Spinal cord (tissue), 10 donors: ENCODE results near the gene BUB1. TPM values are rescaled to one million over a fixed set of nuclear protein-coding genes. Genes with fewer than 3 reads are reported as not detected.

Experiments used
- DNase-seq, 6 donors: peaks; one replicate each; pipeline versions ENCODE4 v3.0.0 to v3.0.0-alpha.2; 2013 to 2015; ENCODE audit warnings: low spot score in 6 of 6, low read depth in 4 of 6
- H3K27ac ChIP-seq: one replicate; pipeline ENCODE4 v1.5.1; 2013; ENCODE audit warnings: low read depth, low read length, control low read depth
- H3K27me3 ChIP-seq: one replicate; pipeline ENCODE4 v1.6.1; 2013; ENCODE audit warnings: low read length; ENCODE audit not compliant: control insufficient read depth, insufficient read depth
- H3K36me3 ChIP-seq: one replicate; pipeline ENCODE4 v1.6.1; 2013; ENCODE audit warnings: low read length; ENCODE audit not compliant: control insufficient read depth, insufficient read depth
- H3K4me1 ChIP-seq: one replicate; pipeline ENCODE4 v1.6.1; 2013; ENCODE audit warnings: low read length; ENCODE audit not compliant: control insufficient read depth, insufficient read depth
- H3K4me3 ChIP-seq: one replicate; pipeline ENCODE4 v1.5.1; 2013; ENCODE audit warnings: low read depth, low read length, control low read depth
- H3K9me3 ChIP-seq: one replicate; pipeline ENCODE4 v1.6.1; 2013; ENCODE audit warnings: low read length; ENCODE audit not compliant: control insufficient read depth, insufficient read depth
- WGBS: methylation state at CpG from one replicate; pipeline ENCODE4 v1.1.5; 2013; ENCODE audit warnings: missing lambda C conversion rate; ENCODE audit not compliant: insufficient coverage; 5-methylcytosine and 5-hydroxymethylcytosine counted together
- long read RNA-seq, 4 donors: transcript quantifications; one replicate each; lab custom pipeline, GENCODE V29; 2026
- polyA plus RNA-seq, 2 donors: library from polyadenylated mRNA; unstranded; fragments of 120-200 nt; gene quantifications; one replicate each; pipeline ENCODE4 v1.2.1, GENCODE V29; 2013; ENCODE audit not compliant: insufficient read length in 2 of 2
- total RNA-seq, 2 donors: library from RNA; depleted of rRNA in 1 of 2; stranded (reverse); fragments of 120-200 nt in 1 of 2; fragments of >200 nt in 1 of 2; gene quantifications; one replicate each; pipeline versions ENCODE4 v1.2.3 to v1.2.4, GENCODE V29; 2013 to 2014
- donor health status: healthy.

The BUB1 gene
- total RNA-seq (10 to 100 TPM; 14.4 to 15.6 TPM), polyA plus RNA-seq (10 to 100 TPM; 12.0 to 13.2 TPM)
- long read RNA-seq, donor 1, partial matches to known transcripts = 6 of 9 reads
- long read RNA-seq, donor 1, other reads (novel, unspliced or antisense) = 0 of 9 reads
- long read RNA-seq, donor 2, partial matches to known transcripts = 0 of 1 reads
- long read RNA-seq, donor 2, other reads (novel, unspliced or antisense) = 0 of 1 reads
- long read RNA-seq, donor 3 = 0 reads
- long read RNA-seq, donor 4, partial matches to known transcripts = 19 of 22 reads
- long read RNA-seq, donor 4, other reads (novel, unspliced or antisense) = 0 of 22 reads

DNA sequence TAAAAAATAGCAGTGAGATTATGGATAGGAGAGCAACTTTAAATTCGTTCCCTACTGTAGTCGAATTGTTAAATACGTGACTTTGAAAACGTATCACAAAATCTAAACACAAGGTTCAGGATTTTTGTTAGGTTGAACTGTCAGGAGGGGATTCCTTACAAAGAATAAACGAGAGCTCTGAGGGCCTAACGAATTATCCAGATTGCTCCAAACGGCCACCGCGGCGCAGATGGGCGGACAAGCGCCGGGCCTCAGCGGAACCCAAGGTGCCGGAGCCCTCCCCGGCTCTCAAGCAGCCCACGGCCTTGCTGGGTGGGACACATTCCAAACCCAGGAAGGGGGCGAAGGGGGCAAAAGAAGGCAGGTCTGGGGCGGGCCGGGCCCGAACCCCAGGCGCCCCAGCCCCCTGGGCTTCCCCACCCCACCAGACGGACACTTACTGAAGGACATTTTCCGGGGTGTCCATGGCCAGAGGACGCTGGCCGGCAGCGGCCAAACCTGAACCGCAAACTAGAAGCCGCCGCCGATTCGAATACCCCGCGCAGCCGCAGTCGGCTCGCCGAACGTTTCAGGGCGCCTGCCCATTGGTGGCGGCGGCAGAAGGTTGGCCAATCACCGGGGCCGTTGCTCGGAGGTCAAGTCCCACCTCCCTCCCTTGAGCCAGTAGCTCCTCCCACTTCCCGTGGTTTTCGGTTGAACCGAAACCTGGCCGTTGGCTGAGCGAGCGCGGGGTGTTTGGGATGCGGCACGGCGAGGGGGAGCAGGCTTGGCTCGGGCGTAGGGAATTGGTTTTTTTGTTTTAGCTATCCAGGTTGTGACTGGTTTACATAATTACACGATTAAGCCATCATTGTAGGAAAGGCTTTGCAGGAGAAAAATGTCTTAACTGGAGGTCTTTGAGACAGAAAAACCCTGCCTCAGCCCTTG, at the start of gene BUB1:
Gene BUB1 (minus strand): TSS at position 534 of the 927 bp plus-strand sequence. CDS start 68 bp downstream, at position 466.
- H3K27me3 ChIP-seq = no peaks in the 10 kb centered on the region
- H3K9me3 ChIP-seq = no peaks in the 10 kb centered on the region
- H3K4me1 ChIP-seq = peaks cover 12% of the 10 kb centered on the region
- DNase-seq = peak; percentile 86 to 99 (median 96)
- WGBS = 0% methylated on average over 51 of the region's 58 CpGs
- H3K4me3 ChIP-seq = peak within 1 kb of the TSS; percentile 88
- peak within 1 kb of the TSS; percentile 96 for H3K27ac ChIP-seq
- no peaks in the 10 kb centered on the region for H3K36me3 ChIP-seq

DNA sequence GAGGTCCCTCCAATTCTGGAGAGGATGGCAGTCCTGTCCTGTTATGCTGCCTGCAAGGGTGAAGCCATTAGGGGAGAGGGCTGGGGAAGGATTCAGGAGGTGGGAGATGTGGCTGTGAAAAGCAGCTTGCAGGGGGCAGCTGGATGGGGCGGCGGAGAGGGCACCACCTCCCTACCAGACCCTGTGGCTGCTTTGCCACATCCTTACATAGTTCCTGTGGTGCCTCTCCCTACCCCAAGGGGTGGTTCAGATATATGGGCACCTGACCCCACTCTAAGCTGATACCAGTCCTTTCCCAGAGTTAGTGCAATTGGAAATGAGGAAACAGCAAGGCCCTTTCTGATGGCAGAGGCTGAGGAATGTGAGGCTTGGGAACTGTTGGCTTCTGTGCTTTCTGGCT, 48.4 kb upstream of the BUB1 start:
- Histone ChIP-seq H3K9me3 (no peaks in the 10 kb centered on the region), H3K36me3 (no peaks in the 10 kb centered on the region), H3K4me1 (no peaks in the 10 kb centered on the region), H3K27ac (no peak overlapping the region), H3K4me3 (no peak overlapping the region), H3K27me3 (peaks cover 7% of the 10 kb centered on the region)
- no peak for DNase-seq
- WGBS = no CpG with 5 or more reads among the region's 2 CpGs

DNA sequence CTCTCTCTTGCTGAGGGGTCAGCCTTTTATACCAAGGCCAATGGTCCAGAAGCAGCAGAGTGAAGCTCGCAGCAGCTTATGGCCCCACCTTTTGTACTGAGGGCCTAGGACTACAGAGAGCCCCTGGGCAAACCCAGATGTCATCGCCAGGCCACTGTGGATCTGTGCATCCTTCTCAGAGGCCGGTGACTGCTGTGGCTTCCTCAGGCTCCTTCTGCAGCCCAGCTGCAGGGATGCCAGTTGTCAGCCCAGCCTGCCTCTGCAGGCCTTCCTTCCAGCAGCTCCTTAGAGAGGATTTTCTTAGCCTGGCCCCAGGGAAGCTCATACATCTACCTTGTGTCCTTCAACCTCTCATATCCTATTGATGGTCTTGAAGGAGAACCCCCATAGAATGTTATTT, 48.0 kb upstream of the BUB1 start:
- Histone ChIP-seq H3K4me1 (no peaks in the 10 kb centered on the region), H3K9me3 (no peaks in the 10 kb centered on the region), H3K36me3 (no peaks in the 10 kb centered on the region), H3K27me3 (peaks cover 4% of the 10 kb centered on the region), H3K4me3 (no peak overlapping the region), H3K27ac (no peak overlapping the region)
- DNase-seq = no peak
- 84% methylated on average over 3 of the region's 3 CpGs for WGBS

DNA sequence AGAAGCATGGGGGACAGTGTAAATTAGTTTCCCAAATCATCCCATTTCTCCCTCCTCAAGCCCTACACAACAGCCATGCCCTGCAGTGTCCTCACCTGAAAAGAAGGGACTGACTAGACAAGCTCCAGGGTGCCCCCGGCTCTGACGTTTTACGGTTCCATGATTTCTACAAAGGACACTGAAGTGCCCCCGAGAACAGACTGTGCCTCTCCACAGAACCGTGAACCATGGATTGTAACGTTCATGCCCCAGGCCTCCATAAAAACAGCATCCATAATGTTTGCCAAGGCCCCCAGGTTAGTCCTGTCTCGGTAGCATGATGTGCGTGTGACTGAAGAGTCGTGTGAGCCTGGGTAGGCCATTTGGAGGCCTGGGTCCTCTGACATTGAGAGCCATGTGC, 47.5 kb upstream of the BUB1 start:
- no peaks in the 10 kb centered on the region for H3K36me3 ChIP-seq
- H3K4me3 ChIP-seq = no peak overlapping the region
- no peak for DNase-seq
- H3K4me1 ChIP-seq = no peaks in the 10 kb centered on the region
- no peaks in the 10 kb centered on the region for H3K9me3 ChIP-seq
- no peak overlapping the region for H3K27ac ChIP-seq
- 83% methylated on average over 9 of the region's 9 CpGs for WGBS
- H3K27me3 ChIP-seq = peaks cover under 1% of the 10 kb centered on the region

DNA sequence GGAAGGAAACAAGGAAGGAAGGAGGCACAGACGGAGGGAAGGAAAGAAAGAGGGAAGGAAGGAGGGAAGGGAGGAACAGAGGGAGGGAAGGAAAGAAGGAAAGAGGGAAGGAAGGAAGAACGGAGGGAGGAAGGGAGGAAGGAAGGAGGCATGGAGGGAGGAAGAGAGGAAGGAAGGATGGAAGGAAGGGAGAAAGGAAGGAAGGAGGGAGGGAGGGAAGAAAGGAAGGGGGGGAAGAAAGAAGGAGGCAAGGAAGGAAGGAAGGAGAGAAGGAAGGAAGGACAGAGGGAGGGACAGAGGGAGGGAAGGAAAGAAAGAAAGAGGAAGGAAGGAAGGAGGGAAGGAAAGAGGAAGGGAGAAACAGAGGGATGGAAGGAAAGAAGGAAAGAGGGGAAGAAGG, 47.0 kb upstream of the BUB1 start:
- 80% methylated on average over 2 of the region's 2 CpGs for WGBS
- Histone ChIP-seq H3K27me3 (no peaks in the 10 kb centered on the region), H3K27ac (no peak overlapping the region), H3K4me3 (no peak overlapping the region), H3K36me3 (no peaks in the 10 kb centered on the region), H3K4me1 (no peaks in the 10 kb centered on the region), H3K9me3 (no peaks in the 10 kb centered on the region)
- DNase-seq = no peak

DNA sequence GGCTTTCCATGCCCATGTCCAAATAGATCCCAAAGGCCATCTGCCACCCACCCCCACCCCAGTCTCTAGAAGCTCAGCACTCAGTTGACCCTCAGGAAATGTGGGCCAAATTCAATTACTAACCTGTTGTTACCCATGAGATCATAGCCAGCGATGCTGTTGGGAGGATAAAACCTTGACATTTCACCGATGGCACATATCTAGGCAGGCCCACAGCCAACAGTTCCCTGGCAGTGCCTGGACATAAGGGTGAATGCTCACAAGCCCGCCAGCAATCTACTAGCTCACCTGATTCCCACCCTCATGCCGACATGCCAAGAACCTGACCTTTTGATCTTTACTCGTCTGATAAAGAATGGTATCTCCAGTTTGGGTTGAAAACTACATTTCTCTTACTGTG, 42.7 kb upstream of the BUB1 start:
- H3K4me1 ChIP-seq = no peaks in the 10 kb centered on the region
- H3K27ac ChIP-seq = no peak overlapping the region
- no peaks in the 10 kb centered on the region for H3K9me3 ChIP-seq
- no peaks in the 10 kb centered on the region for H3K27me3 ChIP-seq
- 100% methylated on average over 2 of the region's 5 CpGs for WGBS
- no peak overlapping the region for H3K4me3 ChIP-seq
- H3K36me3 ChIP-seq = no peaks in the 10 kb centered on the region
- DNase-seq = no peak

DNA sequence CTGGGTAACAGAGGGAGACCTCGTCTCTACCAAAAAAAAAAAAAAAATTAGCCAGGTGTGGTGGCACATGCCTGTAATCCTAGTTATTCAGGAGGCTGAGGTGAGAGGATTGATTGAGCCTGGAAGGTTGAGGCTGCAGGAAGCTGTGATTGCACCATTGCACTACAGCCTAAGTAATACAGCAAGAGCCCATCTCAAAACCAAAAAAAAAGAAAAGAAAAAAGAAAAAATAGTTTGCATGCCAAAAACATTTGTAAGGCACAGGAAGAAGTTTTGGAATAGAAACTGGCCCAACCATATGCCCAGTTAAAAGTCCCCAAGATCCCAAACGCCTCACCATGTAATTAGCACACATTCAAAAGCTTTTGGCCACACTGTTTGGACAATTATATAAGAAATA, 41.1 kb upstream of the BUB1 start:
- Histone ChIP-seq H3K9me3 (no peaks in the 10 kb centered on the region), H3K36me3 (no peaks in the 10 kb centered on the region), H3K4me1 (no peaks in the 10 kb centered on the region), H3K27ac (no peak overlapping the region), H3K27me3 (no peaks in the 10 kb centered on the region), H3K4me3 (no peak overlapping the region)
- no peak for DNase-seq
- no CpG with 5 or more reads among the region's 2 CpGs for WGBS

- no peaks in the 10 kb centered on the region for H3K9me3 ChIP-seq
- DNase-seq = no peak
- H3K27me3 ChIP-seq = no peaks in the 10 kb centered on the region
- no CpG with 5 or more reads among the region's 2 CpGs for WGBS
- no peaks in the 10 kb centered on the region for H3K4me1 ChIP-seq
- H3K36me3 ChIP-seq = no peaks in the 10 kb centered on the region
- no peak overlapping the region for H3K4me3 ChIP-seq
- H3K27ac ChIP-seq = no peak overlapping the region
Measured at GRCh38 chr2:110718382-110718781, 40.5 kb upstream of the BUB1 start.

- WGBS = 92% methylated on average over 3 of the region's 4 CpGs
- no peaks in the 10 kb centered on the region for H3K27me3 ChIP-seq
- no peak for DNase-seq
- H3K4me1 ChIP-seq = no peaks in the 10 kb centered on the region
- no peaks in the 10 kb centered on the region for H3K36me3 ChIP-seq
- H3K4me3 ChIP-seq = no peak overlapping the region
- H3K9me3 ChIP-seq = no peaks in the 10 kb centered on the region
- no peak overlapping the region for H3K27ac ChIP-seq
Measured at GRCh38 chr2:110717734-110718133, 39.9 kb upstream of the BUB1 start.
